ENCODE data around the gene TIMM50.

GRCh38 chr19:39436350-39436716, 44.3 kb upstream of the TIMM50 start:
- no peak for TF ChIP-seq CTCF (IDR thresholded peaks at IDR 0.05)
- TF ChIP-seq POLR2A (IDR thresholded peaks at IDR 0.05) = no peak
- TF ChIP-seq EP300 (IDR thresholded peaks at IDR 0.05; ENCODE audit: low read depth) = no peak
- no peak for TF ChIP-seq POLR2AphosphoS5 (IDR thresholded peaks at IDR 0.05)
